Activated CD8-positive, alpha-beta memory T cell treated with anti-CD3 and anti-CD28 coated beads, Interleukin-2, amount 50 U/mL, for 24 hours (primary cell): ENCODE measurements around the gene MC5R.

Experiments used
- DNase-seq: peaks from one replicate; pipeline ENCODE4 v3.0.0-alpha.2; 2020; ENCODE audit errors: extremely low read depth

MC5R gene

DNA sequence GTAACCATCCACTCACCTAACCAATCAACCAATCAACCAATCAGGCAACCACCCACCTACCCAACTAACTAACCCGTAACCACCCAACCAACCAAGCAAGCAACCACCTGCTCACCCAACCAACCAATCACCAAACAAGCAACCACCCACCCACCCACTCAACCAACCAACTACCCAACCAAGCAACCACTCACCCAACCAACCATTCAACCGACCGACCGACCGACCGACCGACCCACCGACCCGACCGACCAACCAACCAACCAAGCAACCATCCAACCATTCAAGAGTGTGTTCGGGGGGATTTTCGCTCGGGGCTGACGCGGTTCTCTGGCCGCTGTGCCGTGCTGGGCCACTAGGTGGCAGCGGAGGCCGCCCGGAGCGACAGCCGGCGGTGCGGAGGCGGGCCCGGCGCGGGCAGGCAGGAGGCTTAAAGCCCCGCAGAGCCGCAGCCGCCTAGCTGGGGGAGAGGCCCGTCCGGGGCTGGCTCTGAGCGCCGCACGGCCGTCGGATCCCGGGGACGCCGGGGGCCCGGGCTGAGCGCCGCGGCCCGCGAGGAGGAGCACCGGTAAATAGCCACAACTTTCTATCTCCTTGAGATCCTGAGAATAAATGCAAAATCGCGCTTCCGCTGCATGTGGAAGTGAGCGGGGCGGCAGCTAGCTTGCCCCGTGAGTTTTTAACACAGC is at the start of gene MC5R:
Gene MC5R, plus strand, starts transcription at position 443 of the 689 bp plus-strand sequence. CDS start 1,617 bp downstream, outside the sequence.
- DNase-seq, result peak; percentile 35

DNA sequence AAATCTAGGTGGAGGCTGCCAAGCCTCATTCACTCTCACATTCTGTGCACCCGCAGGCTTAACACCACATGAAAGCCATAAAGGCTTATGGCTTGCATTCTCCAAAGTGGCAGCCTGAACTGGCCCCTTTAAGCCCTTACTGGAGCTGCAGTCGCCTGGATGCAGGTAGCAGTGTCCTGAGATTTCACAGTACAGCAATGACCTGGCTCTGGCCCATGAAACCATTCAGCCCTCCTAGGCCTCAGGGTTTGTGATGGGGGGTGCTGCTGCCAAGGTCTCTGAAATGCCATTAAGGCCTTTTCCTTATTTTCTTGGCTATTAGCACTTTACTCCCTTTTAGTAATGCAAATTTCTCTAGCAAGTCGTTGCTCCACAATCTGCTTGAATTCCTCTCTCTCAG is 48.9 kb upstream of the MC5R start:
- no peak for DNase-seq

DNA sequence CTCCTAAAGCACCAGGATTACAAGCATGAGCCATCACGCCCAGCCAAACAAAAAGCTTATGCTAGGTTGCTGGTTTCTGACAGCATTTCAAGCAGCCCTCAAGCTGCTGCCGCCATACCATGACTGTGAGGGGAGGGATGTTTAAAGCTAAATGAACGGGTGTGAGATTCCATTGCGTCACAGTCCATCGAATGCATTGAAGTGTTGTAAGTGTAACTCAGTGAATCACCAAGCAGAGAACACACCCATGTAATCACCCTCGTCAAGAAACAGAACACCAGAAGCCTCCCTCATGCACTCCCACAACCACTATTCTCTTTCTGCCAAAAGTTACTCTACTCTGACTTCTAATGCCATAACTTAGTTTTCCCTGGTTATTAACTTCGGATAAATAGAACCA is 32.8 kb upstream of the MC5R start:
- DNase-seq, result no peak

DNA sequence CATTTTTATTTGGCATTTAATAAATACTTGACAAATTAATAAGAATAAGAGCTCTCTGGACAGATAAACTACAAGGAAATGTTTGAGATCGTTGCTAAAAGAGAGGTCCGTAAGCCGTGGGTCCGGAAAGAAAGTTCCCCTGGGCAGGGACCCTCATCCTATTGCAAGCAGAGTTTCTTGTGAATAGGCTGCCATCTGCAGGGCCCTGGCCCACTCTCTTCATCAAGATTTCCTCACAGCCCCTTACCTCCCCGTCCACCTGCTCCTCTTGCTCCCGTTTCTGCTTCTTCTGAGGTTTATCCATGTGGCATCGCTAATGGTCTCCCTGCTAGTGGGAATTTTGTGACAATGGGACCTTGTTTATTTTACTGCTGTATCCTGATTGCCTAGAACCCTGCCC is 30.1 kb upstream of the MC5R start:
- no peak for DNase-seq

DNA sequence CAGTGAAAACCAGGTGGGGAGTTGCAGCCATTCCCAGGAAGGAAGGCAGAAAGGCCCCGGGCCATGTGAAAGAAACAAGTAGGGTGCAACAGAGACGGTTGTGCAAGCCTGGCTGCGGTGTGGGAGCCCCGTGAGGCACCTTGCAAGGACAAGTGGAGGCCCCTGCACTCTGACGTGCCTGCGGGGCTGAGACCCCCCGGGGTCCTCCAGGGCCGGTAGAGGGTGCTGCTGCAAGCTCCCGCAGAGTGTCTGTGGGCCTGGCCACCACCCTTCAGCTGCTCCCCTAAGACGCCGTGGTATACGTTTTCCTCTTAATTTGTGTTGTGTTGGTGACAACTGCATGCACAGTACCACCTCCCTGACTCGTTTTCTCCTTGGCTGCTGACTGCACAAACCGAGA is 27.4 kb upstream of the MC5R start:
- DNase-seq, result no peak

DNA sequence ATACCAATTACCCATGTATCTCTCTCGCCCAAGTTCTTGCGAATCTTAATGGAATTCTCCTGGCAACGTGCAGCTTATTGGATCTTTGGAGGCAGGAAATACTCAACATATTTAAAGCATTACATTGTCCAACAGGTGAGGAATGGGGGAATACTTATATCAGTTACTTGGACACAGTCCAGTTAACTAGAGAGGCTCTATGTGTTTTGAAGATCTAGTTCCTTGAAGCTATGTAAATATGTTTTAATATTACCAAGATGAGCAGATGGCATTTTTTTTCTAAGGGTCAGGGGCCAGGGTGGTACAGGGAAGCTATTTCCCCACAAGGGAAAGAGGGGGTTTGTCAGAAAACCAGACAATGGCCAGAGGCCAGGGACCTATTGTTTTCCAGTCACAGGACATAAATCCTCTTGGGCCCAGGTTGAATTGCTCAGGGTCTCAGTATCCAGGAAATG is 26.8 kb upstream of the MC5R start:
- no peak for DNase-seq

DNA sequence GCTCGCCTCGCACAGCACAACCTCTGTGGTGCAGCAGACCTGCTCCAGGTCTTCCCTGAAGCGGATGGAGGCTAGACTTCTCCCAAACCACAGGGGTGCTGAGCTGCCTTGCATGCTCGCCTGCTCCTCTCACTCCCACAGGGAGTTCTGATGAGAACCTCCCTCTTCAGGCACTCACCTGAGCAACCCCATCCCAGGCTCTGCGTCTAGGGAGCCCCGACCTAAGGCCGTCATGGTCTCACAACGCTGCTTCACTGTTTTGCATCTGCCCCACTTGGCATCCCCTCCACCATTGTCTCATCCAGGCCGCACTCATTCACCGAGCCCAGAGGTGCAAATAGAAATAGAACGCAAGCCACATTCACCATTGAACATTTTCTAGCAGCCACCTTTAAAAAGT is 24.6 kb upstream of the MC5R start:
- no peak for DNase-seq

DNA sequence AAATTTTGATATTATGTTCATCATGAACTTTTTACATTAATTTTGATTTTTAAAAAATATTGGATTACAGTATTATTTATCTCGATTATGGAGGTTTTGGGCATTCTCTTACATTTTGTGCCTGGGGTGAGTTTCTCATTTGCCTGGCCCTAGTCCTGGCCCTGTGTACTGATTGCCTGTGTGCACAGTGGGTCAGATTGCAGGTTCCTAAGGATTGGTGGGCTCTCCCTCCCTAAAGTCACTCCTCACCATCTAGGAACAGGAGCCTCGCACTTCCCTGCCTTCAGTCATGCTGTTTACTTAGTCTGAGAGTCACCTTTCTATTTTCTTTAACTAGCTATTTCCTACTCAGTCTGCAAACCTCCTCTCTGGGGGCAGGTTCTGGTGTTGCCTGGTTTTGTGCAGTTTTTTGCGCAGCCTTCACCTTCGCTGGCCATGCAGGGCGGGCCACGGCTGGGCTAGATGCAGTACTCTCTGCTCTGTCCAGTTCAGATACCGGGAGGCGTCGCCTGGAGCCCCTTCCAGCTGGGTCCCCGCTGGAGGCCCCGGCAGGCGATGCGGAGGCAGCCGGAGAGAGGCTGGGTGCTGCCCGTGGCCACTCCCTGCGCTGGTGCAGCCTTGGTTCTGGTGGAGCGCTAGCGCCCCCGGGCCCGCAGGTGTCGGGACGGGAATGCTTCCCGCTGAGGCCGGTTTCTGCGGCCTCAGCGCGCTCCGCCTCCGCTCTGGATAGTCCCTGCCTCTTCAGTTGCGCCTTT is 23.3 kb upstream of the MC5R start:
- DNase-seq, result no peak

DNA sequence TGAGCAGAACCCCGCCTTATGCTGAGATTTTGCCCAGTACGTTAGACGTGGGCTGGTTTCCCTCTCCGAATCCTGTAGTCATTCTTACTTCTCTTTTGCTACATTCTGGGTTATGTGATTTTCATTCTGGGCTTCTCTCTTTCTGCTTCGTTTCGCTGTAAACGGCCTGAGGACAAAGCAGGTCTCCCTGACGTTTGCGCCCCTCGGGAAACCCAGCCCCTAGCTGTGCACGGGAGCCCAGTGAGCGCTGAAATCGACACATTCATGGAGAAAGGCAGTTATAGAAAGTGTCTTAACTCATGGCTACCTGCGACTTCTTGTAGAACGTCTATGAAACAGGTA is 22.7 kb upstream of the MC5R start:
- no peak for DNase-seq

DNA sequence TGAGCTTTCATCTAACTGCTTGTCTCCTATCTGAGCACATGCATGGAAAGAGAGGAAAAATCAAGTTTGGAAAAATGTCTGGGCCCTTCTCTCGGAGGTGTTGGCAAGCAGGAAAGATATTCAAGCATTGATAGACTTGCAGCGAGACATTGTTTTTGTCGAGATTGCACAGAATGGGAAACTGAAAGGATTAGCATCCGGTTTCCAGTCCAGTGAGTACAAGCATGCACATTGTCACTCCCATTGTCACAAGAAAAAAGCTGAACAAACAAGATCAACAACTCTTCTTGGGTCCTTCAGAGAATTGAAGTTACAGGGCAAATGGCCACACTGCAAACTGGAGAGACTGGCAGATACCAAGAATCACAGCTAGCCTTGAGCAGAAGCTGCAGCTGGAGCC is 19.6 kb upstream of the MC5R start:
- DNase-seq, result no peak

DNA sequence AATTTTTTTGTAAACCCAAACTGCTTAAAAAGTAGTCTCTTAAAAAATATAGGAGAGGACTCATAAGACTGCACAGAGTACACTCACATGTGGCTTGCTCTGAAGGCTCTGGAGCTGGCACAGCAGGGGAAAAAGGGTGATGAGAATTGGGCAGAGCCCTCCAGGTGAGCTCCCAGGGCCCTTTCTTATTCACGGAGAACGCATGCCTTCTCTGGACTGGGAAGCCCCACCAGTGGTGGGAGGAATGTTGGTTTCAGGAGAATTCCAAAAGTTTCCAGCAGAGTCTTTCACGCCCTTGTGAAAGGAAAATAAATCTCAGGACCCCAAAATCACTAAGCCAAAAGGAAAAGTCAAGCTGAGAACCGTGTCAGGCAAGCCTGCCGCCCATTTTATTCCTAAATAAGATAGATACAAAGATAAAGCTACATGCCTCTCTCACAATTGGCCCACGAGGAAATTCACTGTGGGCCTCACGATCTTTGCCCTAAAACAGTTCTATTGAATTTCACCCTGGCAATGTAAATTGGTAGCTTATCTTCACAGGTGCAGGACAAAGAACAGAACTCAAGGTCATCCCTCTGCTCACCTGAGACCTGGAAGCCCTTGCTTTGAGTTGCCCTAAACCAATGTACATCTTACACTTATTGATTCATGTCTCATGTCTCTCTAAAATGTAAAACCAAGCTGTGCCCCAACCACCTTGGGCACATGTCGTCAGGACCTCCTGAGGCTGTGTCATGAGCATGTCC is 15.5 kb upstream of the MC5R start:
- no peak for DNase-seq

DNA sequence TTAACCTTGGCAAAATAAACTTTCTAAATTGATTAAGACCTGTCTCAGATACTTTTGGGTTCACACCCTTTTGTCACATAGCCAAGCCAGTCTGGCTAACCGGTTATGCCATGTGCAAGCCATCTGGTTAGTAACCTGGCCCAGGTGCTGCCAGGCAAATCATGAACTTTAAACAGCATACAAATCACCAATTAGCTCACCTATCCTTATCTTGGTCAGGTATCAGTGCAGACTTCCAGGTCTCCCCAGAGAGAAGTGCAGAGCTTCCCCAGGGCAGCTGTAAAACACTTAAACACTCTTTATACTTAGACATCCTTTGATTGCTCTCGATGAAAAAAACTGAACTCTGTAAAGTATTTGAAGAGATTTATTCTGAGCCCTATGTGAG is 14.9 kb upstream of the MC5R start:
- no peak for DNase-seq

DNA sequence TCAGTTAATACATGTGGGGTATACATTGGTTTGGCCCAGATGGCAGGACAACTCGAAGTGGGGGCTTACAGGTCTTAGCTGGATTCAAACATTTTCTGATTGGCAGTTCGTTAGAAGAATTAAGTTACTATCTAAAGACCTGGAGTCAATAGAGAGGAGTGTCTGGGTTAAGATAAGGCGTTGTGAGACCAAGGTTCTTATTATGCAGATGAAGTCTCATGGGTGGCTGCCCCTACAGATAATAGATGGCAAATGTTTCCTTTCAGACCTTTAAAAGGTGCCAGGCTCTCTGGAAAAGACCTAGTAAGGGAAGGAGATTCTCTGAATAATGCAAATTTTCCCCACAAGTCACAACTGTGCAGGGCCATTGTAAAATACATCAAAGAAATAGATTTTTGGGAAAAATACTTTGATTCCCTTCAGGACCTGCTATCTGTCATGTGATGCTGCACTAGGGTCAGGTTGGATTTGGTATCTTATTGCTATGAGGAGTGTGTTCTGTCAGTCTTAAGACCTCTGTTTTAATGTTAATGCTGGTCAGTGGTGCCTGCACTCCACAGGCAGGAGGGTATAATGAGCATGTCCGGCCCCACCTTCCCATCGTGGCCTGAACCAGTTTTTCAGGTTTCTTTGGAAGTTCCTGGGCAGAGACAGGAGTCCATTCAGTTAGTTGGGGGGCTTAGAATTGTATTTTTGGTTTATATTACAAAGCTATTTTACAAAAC is 14.3 kb upstream of the MC5R start:
- no peak for DNase-seq

DNA sequence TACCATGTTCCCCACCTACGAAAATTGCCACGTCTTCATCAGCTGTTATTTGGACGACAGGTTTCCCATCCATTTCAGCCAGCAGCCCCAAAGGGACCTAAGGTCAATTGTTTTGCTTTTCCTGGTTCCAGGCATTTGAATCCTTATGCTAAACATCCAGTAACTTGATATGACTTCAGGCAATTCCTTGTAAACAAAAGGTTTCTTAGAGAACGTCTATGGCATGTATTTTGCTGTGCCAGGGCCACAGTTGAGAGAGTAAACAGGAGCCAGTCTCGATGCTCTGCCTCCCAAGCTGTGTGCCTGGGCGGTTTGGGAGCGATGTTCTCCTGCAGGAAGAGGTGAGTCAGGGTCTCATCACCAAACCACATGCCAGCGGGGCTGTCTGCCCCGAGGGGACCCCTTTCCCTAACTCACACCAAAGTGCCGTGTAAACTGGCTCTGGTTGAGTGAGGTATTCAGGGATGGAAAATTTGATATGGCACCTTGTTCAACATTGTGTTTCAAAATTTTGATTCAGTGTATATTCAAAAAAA is 12.9 kb upstream of the MC5R start:
- no peak for DNase-seq

DNA sequence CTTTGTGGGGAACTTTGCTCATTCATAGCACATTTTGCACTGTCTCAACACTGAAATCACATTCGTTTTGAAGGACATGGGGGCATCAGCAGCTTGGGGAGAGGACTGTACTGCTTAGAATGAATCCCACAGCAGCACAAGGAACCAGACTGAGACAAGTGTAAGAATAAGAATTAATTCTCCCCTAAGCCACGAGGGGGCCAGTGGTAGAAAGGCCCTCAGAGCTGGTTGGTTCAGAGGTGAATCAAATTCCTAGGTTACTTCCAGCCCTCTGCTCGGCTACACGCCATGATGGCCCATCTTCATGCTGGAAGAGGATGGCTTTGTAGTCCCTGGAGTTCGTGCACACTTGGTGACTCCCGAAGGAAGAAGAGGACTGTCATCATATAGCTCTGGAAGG is 12.0 kb upstream of the MC5R start:
- DNase-seq, result no peak

DNA sequence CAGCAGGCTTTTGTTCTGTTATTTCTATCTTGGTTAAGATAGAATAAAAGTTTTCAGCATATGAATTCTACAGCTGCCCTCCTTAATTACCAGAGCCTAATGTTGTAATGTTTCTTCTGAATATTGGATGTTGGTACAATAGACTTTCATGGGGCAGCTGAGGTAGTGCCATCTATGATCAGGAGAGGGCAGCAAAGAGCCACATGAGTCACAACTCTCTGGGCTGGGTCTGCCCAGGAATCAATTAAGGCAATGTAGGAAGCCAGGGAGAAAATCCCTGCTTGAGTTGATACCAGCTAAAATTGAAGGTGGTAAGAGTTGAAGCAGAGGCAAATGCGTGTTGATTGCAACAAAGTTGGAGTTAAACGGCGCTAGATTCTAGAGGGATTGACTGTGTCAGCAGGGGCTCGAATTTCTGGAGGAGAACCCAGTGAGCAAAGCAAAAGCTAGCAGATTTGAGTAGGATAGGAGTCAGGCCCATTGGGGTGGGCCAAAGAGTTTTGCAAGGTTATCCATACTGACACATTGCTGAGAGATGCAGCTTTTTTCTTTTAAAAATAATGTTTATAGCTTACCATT is 10.6 kb upstream of the MC5R start:
- DNase-seq, result no peak

DNA sequence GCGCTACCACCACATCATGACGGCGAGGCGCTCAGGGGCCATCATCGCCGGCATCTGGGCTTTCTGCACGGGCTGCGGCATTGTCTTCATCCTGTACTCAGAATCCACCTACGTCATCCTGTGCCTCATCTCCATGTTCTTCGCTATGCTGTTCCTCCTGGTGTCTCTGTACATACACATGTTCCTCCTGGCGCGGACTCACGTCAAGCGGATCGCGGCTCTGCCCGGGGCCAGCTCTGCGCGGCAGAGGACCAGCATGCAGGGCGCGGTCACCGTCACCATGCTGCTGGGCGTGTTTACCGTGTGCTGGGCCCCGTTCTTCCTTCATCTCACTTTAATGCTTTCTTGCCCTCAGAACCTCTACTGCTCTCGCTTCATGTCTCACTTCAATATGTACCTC is 2.3 kb downstream of the MC5R start:
- DNase-seq, result no peak

DNA sequence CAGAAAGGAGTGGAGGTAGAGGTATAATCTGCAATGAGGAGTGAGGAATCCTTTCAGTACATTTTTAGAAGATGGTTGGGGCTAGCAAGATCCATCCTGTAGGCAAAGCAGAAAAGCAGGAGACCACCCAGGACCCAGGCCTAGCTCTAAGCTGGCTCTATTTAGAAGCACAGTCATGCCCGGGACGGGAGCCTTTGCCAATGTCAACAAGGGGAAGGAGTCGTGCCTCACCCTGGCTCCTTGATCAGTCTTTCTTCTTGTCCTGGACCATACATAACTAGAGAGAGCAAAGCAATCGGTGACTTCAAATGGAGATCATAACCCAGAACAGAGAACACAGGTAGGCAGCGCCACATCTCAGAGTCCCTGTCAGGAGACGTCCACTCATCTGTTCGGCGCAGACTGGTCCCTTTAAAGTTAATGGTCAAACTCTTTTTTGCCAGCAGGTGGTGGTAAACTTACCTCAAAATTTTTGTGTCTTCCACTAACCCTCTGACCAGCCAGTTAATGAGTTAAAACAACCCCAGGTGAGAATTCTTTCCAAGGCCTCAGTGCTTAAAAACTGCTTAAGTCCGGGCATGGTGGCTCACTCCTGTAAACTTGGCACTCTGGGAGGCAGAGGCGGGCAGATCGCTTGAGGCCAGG is 8.0 kb downstream of the MC5R start:
- no peak for DNase-seq

DNA sequence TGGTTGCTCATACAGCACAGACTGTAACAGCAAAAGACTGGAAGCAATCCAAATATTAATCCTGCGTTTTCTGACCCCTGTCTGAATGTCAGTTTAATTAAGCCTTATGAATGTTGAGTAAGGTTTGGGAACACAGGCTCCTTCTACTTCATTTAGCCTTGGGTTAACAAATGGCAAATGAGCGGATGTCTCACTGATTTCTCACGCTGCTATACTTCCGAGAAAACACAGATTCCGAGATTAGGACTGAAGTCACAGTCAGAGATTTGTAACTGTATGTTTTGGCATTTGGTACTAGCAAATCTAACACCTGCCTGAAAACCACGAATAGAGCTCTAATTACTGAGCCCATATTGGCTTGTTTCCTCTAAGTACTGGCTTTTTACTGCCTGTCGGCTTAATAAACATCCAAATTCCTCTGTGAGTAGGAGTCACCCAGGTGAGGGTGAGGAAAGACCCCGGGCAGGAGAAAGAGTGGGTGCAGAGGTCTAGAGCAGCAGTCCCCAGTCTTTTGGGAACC is 10.6 kb downstream of the MC5R start:
- DNase-seq, result no peak

DNA sequence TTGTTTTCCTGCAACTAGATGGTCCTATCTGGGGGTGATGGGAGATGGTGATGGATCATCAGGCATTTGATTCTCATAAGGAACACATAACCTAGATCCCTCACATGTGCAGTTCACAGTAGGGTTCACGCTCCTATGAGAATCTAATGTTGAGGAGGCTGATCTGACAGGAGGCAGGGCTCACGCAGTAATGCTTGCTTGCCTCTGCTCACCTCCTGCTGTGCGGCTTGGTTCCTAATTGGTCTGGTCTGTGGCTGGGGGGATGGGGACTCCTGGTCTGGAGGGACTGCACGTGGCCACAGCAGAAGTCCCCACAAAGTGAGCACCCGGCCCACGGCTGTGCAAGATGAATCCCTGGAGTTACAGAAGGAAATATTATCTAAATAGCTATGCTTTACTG is 11.3 kb downstream of the MC5R start:
- DNase-seq, result no peak

DNA sequence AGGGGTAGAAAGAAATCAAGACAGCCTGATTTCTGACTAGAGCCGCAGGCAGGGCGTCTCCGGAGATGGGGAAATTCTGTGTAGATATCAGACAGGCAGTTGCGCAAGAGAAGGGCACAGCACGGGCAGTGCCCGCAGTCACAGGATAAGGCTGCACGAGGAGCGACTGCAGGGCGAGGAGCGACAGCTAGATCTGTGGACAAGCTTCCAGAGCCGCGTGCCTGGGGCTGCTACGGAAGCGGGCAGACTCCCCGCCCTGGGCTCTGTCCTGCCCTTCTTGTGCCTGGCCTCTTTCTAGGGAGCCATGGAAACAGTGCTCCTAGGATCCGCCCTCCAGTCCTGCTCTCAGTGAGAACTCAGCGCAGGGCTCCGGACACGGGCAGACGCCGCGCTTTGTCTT is 12.6 kb downstream of the MC5R start:
- DNase-seq, result no peak
